Endodermal cell (in vitro differentiated cells): ENCODE data around the gene PROSER2. TPM values are rescaled to one million over a fixed set of nuclear protein-coding genes. Genes with fewer than 3 reads are reported as not detected.

Experiments
- DNase-seq: peaks from one replicate; pipeline ENCODE4 v3.0.0-alpha.2; 2017
- H3K27ac ChIP-seq: 2 replicates; pipeline ENCODE4 v1.5.1; 2013; ENCODE audit warnings: mild to moderate bottlenecking, low read depth, low read length, moderate library complexity
- H3K27me3 ChIP-seq: 2 replicates; pipeline ENCODE4 v1.6.1; 2013; ENCODE audit warnings: mild to moderate bottlenecking, low read length, moderate library complexity; ENCODE audit not compliant: insufficient read depth, control insufficient read depth, poor library complexity, severe bottlenecking
- H3K36me3 ChIP-seq: 2 replicates; pipeline ENCODE4 v1.7.0; 2013; ENCODE audit warnings: mild to moderate bottlenecking, low read length, moderate library complexity; ENCODE audit not compliant: control insufficient read depth, insufficient read depth
- H3K4me1 ChIP-seq: one replicate; pipeline ENCODE4 v1.7.0; 2013; ENCODE audit warnings: low read length; ENCODE audit not compliant: control insufficient read depth, insufficient read depth
- H3K4me3 ChIP-seq: 2 replicates; pipeline ENCODE4 v1.5.1; 2013; ENCODE audit warnings: mild to moderate bottlenecking, low read length, moderate library complexity
- H3K9ac ChIP-seq: 2 replicates; pipeline ENCODE4 v1.6.1; 2013; ENCODE audit warnings: mild to moderate bottlenecking, low read length, moderate library complexity; ENCODE audit not compliant: poor library complexity, severe bottlenecking; ENCODE audit errors: extremely low read depth
- H3K9me3 ChIP-seq: 2 replicates; pipeline ENCODE4 v1.6.1; 2013; ENCODE audit warnings: mild to moderate bottlenecking, low read length, moderate library complexity; ENCODE audit not compliant: control insufficient read depth
- H3K27ac Mint-ChIP-seq: 2 replicates; pipeline ENCODE4 v1.8.0; 2020; ENCODE audit warnings: mixed read lengths
- H3K27me3 Mint-ChIP-seq: 2 replicates; pipeline ENCODE4 v1.8.0; 2021; ENCODE audit warnings: mild to moderate bottlenecking, mixed read lengths; ENCODE audit not compliant: insufficient read depth
- H3K36me3 Mint-ChIP-seq: 2 replicates; pipeline ENCODE4 v1.8.0; 2020; ENCODE audit warnings: low read depth, mixed read lengths
- H3K4me1 Mint-ChIP-seq: 2 replicates; pipeline ENCODE4 v1.8.0; 2020; ENCODE audit warnings: mixed read lengths
- H3K4me3 Mint-ChIP-seq: 2 replicates; pipeline ENCODE4 v1.8.0; 2020; ENCODE audit warnings: mild to moderate bottlenecking, moderate library complexity, mixed read lengths
- H3K9me3 Mint-ChIP-seq: 2 replicates; pipeline ENCODE4 v1.8.0; 2020; ENCODE audit warnings: mild to moderate bottlenecking, mixed read lengths
- WGBS, 2 experiments: methylation state at CpG; one replicate each; pipeline versions ENCODE4 v1.1.5 to v1.1.7; 2013; ENCODE audit warnings: missing lambda C conversion rate in 2 of 2, mixed read lengths in 1 of 2; ENCODE audit not compliant: insufficient coverage in 1 of 2, insufficient read length in 1 of 2; 5-methylcytosine and 5-hydroxymethylcytosine counted together
- total RNA-seq, 2 donors: library from RNA; stranded (reverse); fragmentation: NEBNext Ultra II Directional in 1 of 2; extraction: Animal tissue kit (Norgen Biotek cat#: 25700) in 1 of 2; gene quantifications; 2 replicates in 1 of 2; 3 replicates in 1 of 2; pipeline ENCODE4 v1.2.1, GENCODE V29; 2021
- TF ChIP-seq, protein P1 (sequence below): fragments of 200-600 bp; sonication (generic); conservative IDR thresholded peaks from 2 replicates; pipeline ENCODE4 v1.5.0; 2021; ENCODE audit warnings: antibody characterized with exemption, mild to moderate bottlenecking

PROSER2 gene
- total RNA-seq, 2 donors from 2014 or later: 13.2 to 18.9 TPM

DNA sequence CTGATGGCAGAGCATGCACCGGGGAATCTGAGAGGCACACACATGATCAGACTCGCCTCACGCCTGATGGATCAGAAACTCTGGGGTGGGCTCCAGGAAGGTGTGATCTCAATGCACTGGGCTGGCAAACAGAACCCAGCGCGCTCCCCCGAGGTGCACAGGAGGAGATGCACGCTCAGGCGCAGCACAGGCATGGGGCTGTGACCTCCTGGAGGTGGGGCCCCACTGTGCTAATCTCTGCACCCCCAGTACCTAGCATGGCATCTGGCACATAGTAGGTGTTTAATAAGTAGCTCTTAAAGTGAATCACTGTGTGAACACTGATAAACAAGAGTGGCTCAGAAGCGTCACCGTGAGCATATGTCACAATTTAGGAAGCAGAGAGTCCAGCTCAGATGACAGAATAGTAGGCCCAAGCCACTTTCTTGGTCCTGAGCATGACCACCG is 57.9 kb downstream of the PROSER2 start:
- no peaks in the 10 kb centered on the region for H3K36me3 Mint-ChIP-seq
- TF ChIP-seq, protein P1, sequence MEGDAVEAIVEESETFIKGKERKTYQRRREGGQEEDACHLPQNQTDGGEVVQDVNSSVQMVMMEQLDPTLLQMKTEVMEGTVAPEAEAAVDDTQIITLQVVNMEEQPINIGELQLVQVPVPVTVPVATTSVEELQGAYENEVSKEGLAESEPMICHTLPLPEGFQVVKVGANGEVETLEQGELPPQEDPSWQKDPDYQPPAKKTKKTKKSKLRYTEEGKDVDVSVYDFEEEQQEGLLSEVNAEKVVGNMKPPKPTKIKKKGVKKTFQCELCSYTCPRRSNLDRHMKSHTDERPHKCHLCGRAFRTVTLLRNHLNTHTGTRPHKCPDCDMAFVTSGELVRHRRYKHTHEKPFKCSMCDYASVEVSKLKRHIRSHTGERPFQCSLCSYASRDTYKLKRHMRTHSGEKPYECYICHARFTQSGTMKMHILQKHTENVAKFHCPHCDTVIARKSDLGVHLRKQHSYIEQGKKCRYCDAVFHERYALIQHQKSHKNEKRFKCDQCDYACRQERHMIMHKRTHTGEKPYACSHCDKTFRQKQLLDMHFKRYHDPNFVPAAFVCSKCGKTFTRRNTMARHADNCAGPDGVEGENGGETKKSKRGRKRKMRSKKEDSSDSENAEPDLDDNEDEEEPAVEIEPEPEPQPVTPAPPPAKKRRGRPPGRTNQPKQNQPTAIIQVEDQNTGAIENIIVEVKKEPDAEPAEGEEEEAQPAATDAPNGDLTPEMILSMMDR: no peak
- Histone ChIP-seq H3K27ac (no peak overlapping the region), H3K36me3 (no peaks in the 10 kb centered on the region), H3K27me3 (no peaks in the 10 kb centered on the region), H3K9ac (no peak overlapping the region), H3K9me3 (no peaks in the 10 kb centered on the region), H3K4me1 (no peaks in the 10 kb centered on the region), H3K4me3 (no peak overlapping the region)
- peaks cover 4% of the 10 kb centered on the region for H3K4me1 Mint-ChIP-seq
- no peaks in the 10 kb centered on the region for H3K9me3 Mint-ChIP-seq
- H3K27me3 Mint-ChIP-seq: peaks cover 2% of the 10 kb centered on the region
- H3K27ac Mint-ChIP-seq: no peak overlapping the region
- no peak for DNase-seq
- 85 to 86% methylated on average over 8 to 11 of the region's 11 CpGs for WGBS, 2 experiments
- no peak overlapping the region for H3K4me3 Mint-ChIP-seq

DNA sequence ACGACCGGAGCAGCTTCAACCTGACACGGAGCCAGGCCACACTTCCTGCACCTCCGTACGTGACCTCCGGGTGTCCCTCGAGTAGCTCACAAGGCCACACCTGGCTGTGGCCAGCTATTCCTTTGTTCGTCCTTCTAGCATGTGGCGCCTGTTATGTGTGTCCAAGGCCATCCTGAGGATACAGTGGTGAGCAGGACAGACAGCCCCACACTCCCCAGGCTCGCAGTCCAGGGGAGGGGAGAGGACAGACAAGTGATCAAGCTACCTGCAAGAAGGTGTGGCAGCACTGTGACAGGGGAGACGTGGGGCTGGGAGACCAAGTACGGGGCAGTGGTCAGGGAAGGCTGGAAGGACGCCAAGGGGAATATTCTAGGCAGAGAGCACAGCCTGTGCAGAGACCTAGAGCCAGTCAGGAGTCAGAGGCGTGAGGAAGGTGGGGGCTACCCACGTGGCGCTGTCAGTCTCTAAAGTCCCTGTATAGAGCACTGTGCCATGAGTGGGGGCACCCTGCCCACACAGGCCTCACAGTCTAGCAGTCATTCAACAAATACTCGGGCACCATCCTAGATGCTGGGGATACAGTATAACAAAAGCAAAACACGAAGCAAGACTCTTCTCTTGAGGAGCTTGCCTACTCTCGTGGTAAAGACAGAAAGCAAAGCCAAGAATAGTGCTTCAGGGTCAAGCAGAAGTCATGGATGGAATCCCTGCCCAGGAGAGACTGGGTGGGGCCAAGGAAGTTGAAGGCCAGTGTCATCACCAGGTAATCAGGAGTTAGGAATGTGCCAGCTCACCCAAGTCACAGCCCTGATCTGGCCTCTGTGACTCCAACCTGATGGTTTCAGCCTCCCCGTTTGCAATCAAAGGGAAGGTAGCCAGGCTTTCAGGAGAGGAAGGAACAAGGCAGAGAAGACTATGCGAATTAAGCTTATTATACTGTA is 58.6 kb downstream of the PROSER2 start:
- Mint-ChIP-seq H3K36me3 (no peaks in the 10 kb centered on the region), H3K27me3 (peaks cover 2% of the 10 kb centered on the region), H3K27ac (peak overlapping the region; percentile 78), H3K4me3 (no peak overlapping the region), H3K4me1 (peaks cover 1% of the 10 kb centered on the region), H3K9me3 (no peaks in the 10 kb centered on the region)
- no peaks in the 10 kb centered on the region for H3K36me3 ChIP-seq
- no peak overlapping the region for H3K27ac ChIP-seq
- TF ChIP-seq, protein P1: peak; percentile 73
- H3K4me1 ChIP-seq: no peaks in the 10 kb centered on the region
- H3K4me3 ChIP-seq: no peak overlapping the region
- H3K9ac ChIP-seq: no peak overlapping the region
- peak; percentile 82 for DNase-seq
- H3K9me3 ChIP-seq: no peaks in the 10 kb centered on the region
- H3K27me3 ChIP-seq: no peaks in the 10 kb centered on the region
- 90% methylated on average over 15 to 20 of the region's 21 CpGs for WGBS, 2 experiments

DNA sequence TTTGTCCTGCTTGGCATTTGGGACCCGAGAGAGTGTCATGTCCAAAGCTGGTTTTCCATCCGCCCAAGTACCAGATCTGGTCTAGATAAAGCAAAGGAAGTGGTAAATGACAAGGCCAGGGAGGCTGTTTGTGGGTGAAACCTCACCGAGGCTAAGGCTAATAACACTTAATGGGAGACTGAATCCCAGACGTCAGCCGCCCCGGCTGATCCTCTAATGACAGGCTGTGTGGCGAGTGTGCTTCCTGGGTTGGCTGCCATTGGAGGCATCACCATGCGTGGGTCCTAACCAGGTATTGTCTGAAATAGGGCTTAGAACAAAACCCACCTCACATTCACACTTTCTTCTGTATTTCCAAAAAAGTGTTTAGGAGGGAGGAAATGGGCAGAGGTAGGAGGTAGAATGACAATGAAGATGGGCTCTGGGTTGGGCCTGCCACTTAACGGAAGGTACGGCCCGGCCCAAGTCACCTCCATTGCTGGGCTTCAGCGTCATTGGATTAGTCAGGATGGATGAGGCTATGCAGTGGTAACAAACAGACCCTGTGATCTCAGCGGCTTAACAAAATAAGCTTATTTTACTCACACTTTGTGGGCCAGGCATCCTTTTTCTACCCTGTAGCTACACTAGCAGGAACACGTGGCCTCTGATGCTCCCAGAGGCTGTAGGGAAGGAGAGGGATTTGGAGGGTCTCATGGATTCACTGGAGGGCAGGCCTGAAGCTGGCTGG is 59.7 kb downstream of the PROSER2 start:
- H3K27ac Mint-ChIP-seq: no peak overlapping the region
- peaks cover 2% of the 10 kb centered on the region for H3K27me3 Mint-ChIP-seq

More for the DNA sequence above, 59.7 kb downstream of the PROSER2 start:
- no peaks in the 10 kb centered on the region for H3K27me3 ChIP-seq
- H3K4me3 Mint-ChIP-seq: no peak overlapping the region
- H3K36me3 Mint-ChIP-seq: no peaks in the 10 kb centered on the region
- no peaks in the 10 kb centered on the region for H3K36me3 ChIP-seq
- no peaks in the 10 kb centered on the region for H3K9me3 ChIP-seq
- H3K4me1 ChIP-seq: no peaks in the 10 kb centered on the region
- H3K9me3 Mint-ChIP-seq: no peaks in the 10 kb centered on the region
- 96% methylated on average over 13 to 14 of the region's 14 CpGs for WGBS, 2 experiments
- H3K9ac ChIP-seq: no peak overlapping the region
- H3K4me3 ChIP-seq: no peak overlapping the region
- TF ChIP-seq, protein P1: no peak
- H3K4me1 Mint-ChIP-seq: peaks cover 1% of the 10 kb centered on the region
- H3K27ac ChIP-seq: no peak overlapping the region
- no peak for DNase-seq
